Right renal pelvis (tissue), 4 donors: Measurements from ENCODE around the gene CAMK1G. TPM values are rescaled to one million over a fixed set of nuclear protein-coding genes. Genes with fewer than 3 reads are reported as not detected.

Source experiments
- DNase-seq, 4 donors: peaks; one replicate each; pipeline ENCODE4 v3.0.0-alpha.2; 2013; ENCODE audit warnings: low read depth in 4 of 4, low spot score in 3 of 4, missing footprints in 1 of 4
- polyA plus RNA-seq, 4 donors: library from polyadenylated mRNA; unstranded; fragments of 120-200 nt; gene quantifications; one replicate each; pipeline ENCODE4 v1.2.1, GENCODE V29; 2013; ENCODE audit not compliant: insufficient read length in 4 of 4

CAMK1G gene
- polyA plus RNA-seq, 4 donors: 5.4 to 6.6 (median 6.2) TPM

- no peak for DNase-seq
Observed at GRCh38 chr1:209657140-209657879, 73.8 kb downstream of the CAMK1G start.

GRCh38 chr1:209657918-209658317 lies 74.4 kb downstream of the CAMK1G start:
- DNase-seq: no peak

- no peak for DNase-seq
Observed at GRCh38 chr1:209659909-209660308, 76.4 kb downstream of the CAMK1G start.

DNA sequence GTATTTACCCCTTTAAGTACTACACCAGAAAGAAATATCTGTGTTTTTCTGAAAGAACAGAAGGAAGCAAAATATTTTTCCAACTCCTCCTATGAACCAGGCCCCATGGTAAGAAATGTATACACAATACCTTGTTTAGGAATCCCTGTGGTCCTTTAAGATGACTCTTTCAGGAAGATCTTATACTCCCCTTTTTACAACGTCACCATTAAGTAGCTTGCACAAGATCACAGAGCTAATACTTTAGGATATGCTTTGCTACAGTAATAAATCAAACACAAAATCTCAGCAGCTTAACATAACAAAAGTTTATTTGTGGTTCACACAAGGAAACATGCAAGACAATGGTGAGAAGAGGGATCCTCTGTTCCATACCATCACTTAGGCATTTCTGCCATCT lies 77.6 kb downstream of the CAMK1G start:
- DNase-seq: no peak

GRCh38 chr1:209662879-209663327 lies 79.4 kb downstream of the CAMK1G start:
- no peak for DNase-seq

Other genes with a start within 250 kb of the CAMK1G start
- gene LAMB3, start 68.7 kb downstream of the CAMK1G start, polyA plus RNA-seq: 1 to 10 TPM in 3 of 4 donors, under 1 TPM in 1; 0.93 to 1.8 (median 1.7) TPM
- 10 to 100 TPM in 3 of 4 donors, 1 to 10 TPM in 1; 8.8 to 17.2 (median 15.2) TPM for gene G0S2, start 91.7 kb downstream of the CAMK1G start, polyA plus RNA-seq
- gene HSD11B1, start 121.1 kb downstream of the CAMK1G start, polyA plus RNA-seq: under 1 TPM; 0.27 to 0.46 (median 0.34) TPM
- 1 to 10 TPM; 1.2 to 2.0 (median 1.7) TPM for gene TRAF3IP3, start 172.3 kb downstream of the CAMK1G start, polyA plus RNA-seq
- 1 to 10 TPM; 3.6 to 4.4 (median 3.9) TPM for gene C1orf74, start 200.8 kb downstream of the CAMK1G start, polyA plus RNA-seq
- gene IRF6, start 222.4 kb downstream of the CAMK1G start, polyA plus RNA-seq: 10 to 100 TPM; 17.1 to 23.7 (median 20.4) TPM
- 10 to 100 TPM in 3 of 4 donors, 1 to 10 TPM in 1; 9.5 to 11.5 (median 11.1) TPM for gene UTP25, start 244.3 kb downstream of the CAMK1G start, polyA plus RNA-seq